Measurements from ENCODE around the gene ALDH16A1. TPM values are rescaled to one million over a fixed set of nuclear protein-coding genes. Genes with fewer than 3 reads are reported as not detected.
A peak's percentile ranks its signal among the peaks of the same experiment; 100 is the strongest.

ALDH16A1 gene
- total RNA-seq, 4 donors from 2014 or later, result 8.0 to 12.6 (median 9.9) TPM

- H3K27ac ChIP-seq, result peak overlapping the region; percentile 3 to 39 (median 26)
- peak in 1 of 2 donors; percentile 62 for DNase-seq
- intact Hi-C loops (cut with DNase I; ENCODE audit: low total_unique reads), result no loop called here
Measured at GRCh38 chr19:49447485-49448431, 5.3 kb upstream of the ALDH16A1 start.

GRCh38 chr19:49448432-49448786 is 4.6 kb upstream of the ALDH16A1 start:
- TF ChIP-seq CTCF (IDR thresholded peaks at IDR 0.05 in 4 of 5, conservative IDR thresholded peaks at IDR 0.05 in 1 of 5) (no peak), POLR2A (IDR thresholded peaks at IDR 0.05) (no peak)
- intact Hi-C loops (cut with DNase I; ENCODE audit: low total_unique reads) (no loop called here), in situ Hi-C loops (cut with MboI; ENCODE audit: low sequenced_read_pairs in 4 of 4) (loop anchor here in 3 of 4 donors (5.0 to 10.0 kb wide), 4 partner anchors 54 to 224 kb away; partner anchors contain the start of gene KASH5 (in 1 of the 3))
- H3K9me3 ChIP-seq, result no peaks in the 10 kb centered on the region
- H3K4me1 ChIP-seq, result peaks cover 4 to 12% of the 10 kb centered on the region in 2 donors
- no peak for ATAC-seq
- peaks cover 0 to 6% of the 10 kb centered on the region in 2 donors for H3K36me3 ChIP-seq
- no peaks in the 10 kb centered on the region for H3K27me3 ChIP-seq
- no peak for DNase-seq
- no peak overlapping the region for H3K4me3 ChIP-seq
- H3K27ac ChIP-seq, result peak overlapping the region in 1 of 4 donors; percentile 39

More at GRCh38 chr19:49447485-49448431, 5.3 kb upstream of the ALDH16A1 start:
- no peak for TF ChIP-seq CTCF (IDR thresholded peaks at IDR 0.05 in 4 of 5, conservative IDR thresholded peaks at IDR 0.05 in 1 of 5)
- TF ChIP-seq POLR2A (IDR thresholded peaks at IDR 0.05), result no peak
- Histone ChIP-seq H3K27me3 (peaks cover 0 to 2% (median 0%) of the 10 kb centered on the region in 3 donors), H3K36me3 (peaks cover 0 to 6% of the 10 kb centered on the region in 2 donors), H3K4me1 (peaks cover 4 to 12% of the 10 kb centered on the region in 2 donors), H3K9me3 (no peaks in the 10 kb centered on the region), H3K4me3 (no peak overlapping the region)
- no peak for ATAC-seq
- in situ Hi-C loops (cut with MboI; ENCODE audit: low sequenced_read_pairs in 4 of 4), result loop anchor here in 3 of 4 donors (5.0 to 10.0 kb wide), 4 partner anchors 53 to 223 kb away; partner anchors contain the start of gene KASH5 (in 1 of the 3)

DNA sequence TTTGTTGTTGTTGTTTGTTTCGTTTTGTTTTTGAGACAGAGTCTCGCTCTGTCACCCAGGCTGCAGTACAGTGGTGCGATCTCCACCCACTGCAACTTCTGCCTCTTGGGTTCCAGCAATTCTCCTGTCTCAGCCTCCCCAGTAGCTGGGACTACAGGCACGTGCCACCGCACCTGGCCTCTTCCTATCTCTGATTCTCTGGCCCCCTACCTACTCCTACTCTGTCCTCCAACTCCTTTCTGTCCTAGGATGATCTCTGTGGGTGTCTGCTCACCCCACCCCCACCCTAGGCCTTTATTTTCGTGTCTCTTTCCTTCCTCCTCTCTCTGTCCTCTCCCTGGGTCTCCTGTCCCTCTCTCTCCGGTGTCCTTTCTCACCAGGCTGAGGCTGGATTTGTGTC is 2.6 kb upstream of the ALDH16A1 start:
- ATAC-seq (no peak), DNase-seq (no peak)
- H3K4me1 ChIP-seq, result peaks cover 15 to 24% of the 10 kb centered on the region in 2 donors
- in situ Hi-C loops (cut with MboI; ENCODE audit: low sequenced_read_pairs in 4 of 4) (no loop called here), intact Hi-C loops (cut with DNase I; ENCODE audit: low total_unique reads) (loop anchor here (5.0 kb wide), 2 partner anchors 577 to 1352 kb away; partner anchors contain the start of genes VRK3 and ZNF473)
- no peaks in the 10 kb centered on the region for H3K27me3 ChIP-seq
- peak overlapping the region; percentile 67 to 100 (median 86) for H3K4me3 ChIP-seq
- H3K9me3 ChIP-seq, result no peaks in the 10 kb centered on the region
- H3K27ac ChIP-seq, result peak overlapping the region in 3 of 4 donors; percentile 90 to 96 (median 96)
- peaks cover 0 to 6% of the 10 kb centered on the region in 2 donors for H3K36me3 ChIP-seq
- TF ChIP-seq CTCF (IDR thresholded peaks at IDR 0.05 in 4 of 5, conservative IDR thresholded peaks at IDR 0.05 in 1 of 5), result no peak
- TF ChIP-seq POLR2A (IDR thresholded peaks at IDR 0.05), result no peak

GRCh38 chr19:49451430-49452181 is 1.4 kb upstream of the ALDH16A1 start, which contains the start of gene PIH1D1:
Gene PIH1D1 (minus strand): TSS chr19:49451814. CDS start chr19:49451574, 240 bp downstream.
- Histone ChIP-seq H3K27me3 (no peaks in the 10 kb centered on the region), H3K4me1 (peaks cover 15 to 26% of the 10 kb centered on the region in 2 donors), H3K27ac (peak within 1 kb of the TSS; percentile 90 to 97 (median 96)), H3K36me3 (peaks cover 0 to under 1% of the 10 kb centered on the region in 2 donors), H3K4me3 (peak within 1 kb of the TSS; percentile 67 to 100 (median 90)), H3K9me3 (no peaks in the 10 kb centered on the region)
- DNase-seq (peak; percentile 99), ATAC-seq (peak; percentile 87 to 89)
- in situ Hi-C loops (cut with MboI; ENCODE audit: low sequenced_read_pairs in 4 of 4), result no loop called here
- intact Hi-C loops (cut with DNase I; ENCODE audit: low total_unique reads), result loop anchor here (2.0 to 5.0 kb wide), 4 partner anchors 45 to 1351 kb away; partner anchors contain the start of genes PRMT1, RPS11, VRK3 and ZNF473
- TF ChIP-seq CTCF (IDR thresholded peaks at IDR 0.05 in 4 of 5, conservative IDR thresholded peaks at IDR 0.05 in 1 of 5), result peak in 3 of 5 experiments; percentile 9 to 46 (median 35)
- TF ChIP-seq POLR2A (IDR thresholded peaks at IDR 0.05), result peak in 1 of 2 donors; percentile 53

All from gastrocnemius medialis (tissue), 4 donors.